Stimulated activated CD8-positive, alpha-beta memory T cell treated with anti-CD3 and anti-CD28 coated beads, Interleukin-15, amount 100 ng/mL, for 1 hour (primary cell): Measurements from ENCODE around the gene TALDO1.
A peak's percentile ranks its signal among the peaks of the same experiment; 100 is the strongest.

Experiments used
- DNase-seq: peaks from one replicate; pipeline ENCODE4 v3.0.0-alpha.2; 2020; ENCODE audit warnings: low read depth

The TALDO1 gene

DNA sequence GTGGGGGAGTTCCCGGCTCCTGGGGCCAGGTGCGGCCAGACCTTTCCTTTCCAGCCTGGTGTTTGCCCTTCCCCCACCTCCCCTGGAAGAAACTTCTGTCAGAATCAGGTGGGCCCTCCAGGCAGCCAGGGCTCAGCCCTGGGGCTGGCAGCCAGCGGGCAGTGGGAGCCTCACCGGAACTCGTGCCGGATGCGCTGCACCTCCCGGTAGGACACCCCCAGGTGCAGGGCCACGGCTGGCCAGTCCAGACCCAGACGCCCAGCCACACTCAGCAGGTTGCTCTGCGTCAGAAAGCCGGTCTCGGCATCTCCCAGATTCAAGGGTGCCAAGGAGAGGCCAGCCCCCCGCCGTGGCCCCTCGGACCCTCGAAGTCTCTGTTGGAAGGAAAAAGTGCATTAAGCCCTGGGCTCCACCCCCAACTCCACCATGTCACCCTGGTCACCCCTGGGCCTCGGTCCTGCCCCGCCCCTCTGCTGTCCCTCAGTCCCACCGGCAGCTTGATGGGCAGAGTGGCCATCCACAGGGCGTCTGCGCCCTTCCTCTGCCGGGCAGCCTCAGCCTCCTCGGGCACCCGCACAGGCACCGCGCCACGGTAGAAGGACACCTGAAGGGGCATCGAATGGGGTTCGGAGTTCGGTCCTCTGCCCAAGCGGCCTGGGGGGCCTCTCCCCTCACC, 52.5 kb downstream of the TALDO1 start:
- DNase-seq = no peak

DNA sequence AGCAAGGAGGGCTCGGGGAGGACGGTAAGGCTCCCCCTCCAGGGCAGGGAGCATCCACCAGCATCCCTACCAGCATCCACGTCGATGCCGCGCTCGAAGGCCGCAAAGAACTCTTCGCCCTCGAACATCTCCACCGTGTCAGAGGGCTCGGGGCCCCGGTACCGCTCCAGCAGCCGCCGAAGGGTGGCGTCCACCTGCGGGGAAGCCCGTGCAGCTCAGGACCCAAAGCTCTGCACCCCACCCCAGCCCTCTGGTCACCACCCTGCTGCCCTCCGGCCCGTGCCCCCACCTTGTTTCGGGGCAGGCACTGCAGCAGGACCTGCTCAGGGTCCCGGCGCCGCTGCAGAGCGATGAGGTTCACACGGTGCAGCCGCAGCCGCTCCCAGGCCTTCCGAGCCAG, 53.2 kb downstream of the TALDO1 start:
- no peak for DNase-seq

GRCh38 chr11:801097-801780, 54.0 kb downstream of the TALDO1 start:
- DNase-seq = no peak

DNA sequence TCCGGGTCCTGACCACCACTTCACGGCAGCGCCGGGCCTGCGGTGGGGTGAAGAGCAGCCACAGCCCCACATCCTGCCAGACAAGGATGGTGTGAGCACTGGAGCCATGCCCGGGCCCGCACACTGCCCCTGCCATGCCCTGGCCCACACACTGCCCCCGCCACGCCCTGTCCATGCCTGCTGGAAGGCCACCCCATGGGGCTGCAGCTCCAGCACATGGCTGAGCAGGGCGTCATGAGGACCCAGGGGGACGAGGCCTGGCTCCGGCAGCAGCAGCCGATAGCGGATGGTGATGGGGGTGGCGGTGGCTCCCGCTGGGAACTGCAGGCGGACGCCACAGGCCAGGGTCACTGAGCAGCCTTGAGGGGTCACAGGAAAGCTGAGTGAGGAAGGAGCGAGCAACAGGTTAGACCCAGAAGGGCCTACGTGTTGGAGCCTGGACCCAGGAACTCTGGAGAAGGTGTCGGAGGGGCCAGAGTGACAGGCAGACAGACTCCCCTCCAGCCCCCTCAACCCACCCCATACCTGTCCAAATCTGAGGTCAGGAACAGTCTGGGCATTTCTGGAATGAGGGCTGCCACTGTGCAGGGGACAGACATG, 54.9 kb downstream of the TALDO1 start:
- DNase-seq = no peak

DNA sequence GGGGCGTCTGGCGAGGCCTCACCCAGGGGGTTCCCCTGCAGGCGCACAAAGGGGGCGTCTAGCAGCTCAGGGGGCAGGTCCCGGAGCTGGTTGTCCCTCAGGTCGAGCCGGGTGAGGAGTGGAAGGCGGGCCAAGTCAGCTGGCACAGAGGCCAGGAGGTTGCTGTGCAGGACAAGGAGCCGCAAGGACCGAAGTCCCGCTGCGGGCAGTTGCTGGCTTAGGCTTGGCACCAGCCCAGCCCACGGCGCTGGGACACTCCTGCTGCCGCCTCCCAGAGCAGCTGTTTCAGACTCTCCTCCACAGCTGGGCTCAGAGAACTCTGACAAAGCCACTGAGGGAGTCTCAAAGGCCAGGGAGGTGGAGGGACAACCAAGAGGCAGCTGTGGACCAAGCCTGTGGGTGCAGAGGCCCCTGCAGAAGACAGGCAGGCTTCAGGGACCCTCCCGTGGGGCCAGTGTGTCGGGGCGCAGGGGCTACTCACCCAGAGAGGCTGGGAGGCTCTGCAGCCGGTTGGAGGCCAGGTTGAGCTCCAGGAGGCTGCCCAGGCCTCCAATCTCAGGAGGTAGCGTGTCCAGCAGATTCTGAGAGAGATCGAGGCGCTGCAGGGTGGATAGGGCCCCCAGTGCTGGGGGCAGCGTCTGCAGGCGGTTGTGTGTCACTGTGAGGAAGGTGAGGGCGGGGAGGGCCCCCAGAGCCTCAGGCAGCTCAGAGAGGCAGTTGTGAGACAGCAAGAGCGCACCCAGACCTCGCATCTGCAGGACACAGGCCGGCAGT, 55.6 kb downstream of the TALDO1 start:
- DNase-seq = no peak

DNA sequence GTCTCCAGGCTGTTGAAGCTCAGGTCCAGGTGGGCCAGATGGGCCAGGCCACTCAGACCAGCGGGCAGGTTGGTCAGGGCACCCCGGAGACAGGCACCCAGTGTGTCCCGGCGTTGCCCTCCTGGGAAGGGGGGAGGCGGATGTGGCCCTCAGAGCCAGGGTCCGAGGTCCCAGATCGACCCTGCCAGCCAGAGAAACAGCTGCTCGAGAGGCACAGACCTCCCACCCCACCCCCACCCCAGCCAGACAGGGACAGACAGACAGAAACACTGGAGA, 56.1 kb downstream of the TALDO1 start:
- DNase-seq = no peak

- DNase-seq = no peak
These were observed 56.7 kb downstream of the TALDO1 start for GRCh38 chr11:803770-804598.

DNA sequence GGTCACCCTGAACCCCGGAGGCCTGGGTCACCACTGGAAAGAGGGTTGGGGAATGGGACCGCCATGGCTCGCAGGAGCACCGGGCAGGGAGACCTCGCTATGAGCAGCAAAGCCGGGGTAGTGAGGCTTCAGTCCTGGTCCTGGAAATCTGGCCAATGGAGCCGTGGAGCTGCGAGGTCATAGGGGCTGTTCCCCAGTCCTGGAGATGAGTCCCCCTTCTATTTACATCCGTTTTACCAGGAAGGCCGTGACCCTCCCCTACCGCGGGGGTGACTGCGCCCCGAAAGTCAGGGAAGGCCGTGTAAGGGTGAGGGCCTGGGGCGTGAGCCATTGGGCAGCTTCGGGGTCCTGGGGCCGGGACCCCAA, 57.3 kb downstream of the TALDO1 start:
- no peak for DNase-seq

- no peak for DNase-seq
These were observed 61.4 kb downstream of the TALDO1 start for GRCh38 chr11:808427-809286.

- peak; percentile 98 for DNase-seq
These were observed 62.2 kb downstream of the TALDO1 start, which contains the start of gene RPLP2 for GRCh38 chr11:809287-810039. Gene RPLP2 (plus strand): TSS chr11:809967. CDS start chr11:810235, 268 bp downstream.

- DNase-seq = no peak
These were observed 62.8 kb downstream of the TALDO1 start for GRCh38 chr11:810040-810567.

- DNase-seq = no peak
These were observed 64.4 kb downstream of the TALDO1 start for GRCh38 chr11:811446-812245.

DNA sequence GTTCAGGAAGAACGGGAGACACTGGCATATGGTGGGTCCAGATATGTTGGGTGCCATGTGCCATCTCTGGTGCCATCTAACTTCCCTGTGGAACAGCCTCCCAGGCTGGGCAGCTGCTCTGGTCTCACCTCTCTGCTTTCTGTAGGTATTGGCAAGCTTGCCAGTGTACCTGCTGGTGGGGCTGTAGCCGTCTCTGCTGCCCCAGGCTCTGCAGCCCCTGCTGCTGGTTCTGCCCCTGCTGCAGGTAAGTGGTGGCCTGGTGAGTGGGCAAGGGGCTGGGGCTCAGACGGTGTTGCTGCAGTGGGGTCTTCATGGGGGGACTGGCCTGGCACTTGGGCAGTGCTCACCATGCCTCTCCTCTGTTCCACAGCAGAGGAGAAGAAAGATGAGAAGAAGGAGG, 65.1 kb downstream of the TALDO1 start:
- no peak for DNase-seq

DNA sequence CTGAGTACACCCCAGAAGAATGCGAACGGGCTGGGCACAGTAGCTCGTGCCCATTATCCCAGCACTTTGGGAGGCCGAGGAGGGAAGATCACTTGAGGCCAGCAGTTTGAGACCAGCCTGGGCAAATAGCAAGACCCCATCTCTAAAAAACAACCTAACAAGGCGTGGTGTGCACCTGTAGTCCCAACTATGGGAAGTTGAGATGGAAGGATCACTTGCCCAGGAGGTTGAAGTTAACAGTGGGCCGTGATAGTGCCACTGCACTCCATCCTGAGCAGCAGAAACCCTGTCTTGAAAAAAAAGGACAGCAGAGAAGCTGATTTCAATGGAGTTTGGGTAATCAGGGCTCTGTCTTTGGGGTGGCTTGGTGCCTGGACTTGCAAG, 65.8 kb downstream of the TALDO1 start:
- DNase-seq = no peak

GRCh38 chr11:813456-814096, 66.3 kb downstream of the TALDO1 start:
- DNase-seq = no peak
